NK-92 (cell line): ENCODE measurements around the gene SPACA5.
"Not testable (repeated sequence)": the region's sequence is repeated elsewhere in the genome, so short reads cannot be mapped to it uniquely, and the experiment has no call there.

Experiments used
- DNase-seq: peaks from one replicate; lab custom pipeline; 2025; ENCODE audit not compliant: unreplicated experiment; lab: John Stamatoyannopoulos, UW

SPACA5 gene

DNA sequence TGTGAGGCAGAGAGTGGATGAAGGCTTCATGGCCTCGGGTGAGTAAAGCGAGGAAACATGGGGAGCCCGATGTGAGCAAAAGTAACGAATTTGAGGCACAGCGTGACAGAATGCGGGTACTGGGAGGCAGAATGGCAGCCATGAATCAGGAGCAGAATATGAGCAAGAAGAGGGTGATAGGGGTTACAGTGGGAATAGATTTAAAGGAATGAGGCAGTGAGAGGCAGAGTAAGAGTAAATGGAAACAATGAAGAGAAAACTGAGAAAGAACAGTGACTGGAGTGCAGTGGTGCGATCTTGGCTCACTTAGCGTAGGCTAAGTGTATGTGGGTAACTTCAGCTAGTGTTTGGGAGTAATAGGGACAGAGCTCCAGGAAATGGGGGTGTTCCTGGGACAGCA, at the start of gene SPACA5:
Gene SPACA5 (plus strand): TSS at position 301 of the 400 bp plus-strand sequence. CDS start 815 bp downstream, outside the sequence.
- not testable (repeated sequence) for DNase-seq

DNA sequence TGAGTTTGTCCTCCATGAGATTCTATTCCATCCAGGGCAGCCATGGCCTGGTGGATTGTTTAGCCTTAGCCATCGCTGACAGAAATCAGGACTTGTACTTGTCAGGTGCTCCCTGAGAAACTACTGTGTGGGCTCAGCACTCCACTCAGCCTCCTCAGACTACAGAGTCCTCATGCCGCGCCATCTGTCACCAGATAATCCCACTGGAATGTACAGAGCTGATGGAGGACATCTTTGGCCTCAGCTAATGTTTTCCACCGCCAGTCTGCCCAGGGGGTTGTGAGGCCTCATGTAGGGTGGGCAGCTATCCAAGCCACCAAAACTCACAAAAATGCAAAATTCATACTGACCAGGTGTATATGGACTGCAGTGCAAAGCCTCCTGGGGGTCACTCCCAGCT, 48.6 kb upstream of the SPACA5 start:
- DNase-seq, result not testable (repeated sequence)

- no peak for DNase-seq
Measured at GRCh38 chrX:47958761-47959342, 47.9 kb upstream of the SPACA5 start.

- DNase-seq, result no peak
Measured at GRCh38 chrX:47960406-47960805, 46.4 kb upstream of the SPACA5 start.

- not testable (repeated sequence) for DNase-seq
Measured at GRCh38 chrX:47961830-47962229, 45.0 kb upstream of the SPACA5 start.

- not testable (repeated sequence) for DNase-seq
Measured at GRCh38 chrX:47965526-47965925, 41.3 kb upstream of the SPACA5 start.

DNA sequence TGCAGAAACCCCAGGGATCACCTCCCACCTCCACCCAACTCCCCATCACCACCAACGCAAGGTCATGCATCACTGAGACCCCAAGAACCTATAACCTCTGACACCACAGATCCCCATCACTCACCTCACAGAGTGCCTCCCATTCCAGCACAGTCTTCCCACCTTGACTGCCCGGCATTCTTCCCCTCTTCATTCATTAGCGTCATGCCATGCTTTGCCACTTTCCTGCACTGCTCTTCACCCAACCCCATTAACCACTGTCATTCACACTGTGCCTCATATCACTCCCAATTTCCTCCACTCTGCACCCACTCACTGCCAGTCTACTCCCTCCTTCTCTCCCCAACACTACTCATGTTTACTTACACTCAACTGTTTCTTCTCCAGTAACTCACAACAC, 33.6 kb upstream of the SPACA5 start:
- DNase-seq, result no peak

GRCh38 chrX:47976254-47977151, 30.3 kb upstream of the SPACA5 start:
- no peak for DNase-seq

- no peak for DNase-seq
Measured at GRCh38 chrX:47991263-47992094, 15.3 kb upstream of the SPACA5 start.

GRCh38 chrX:47992095-47992380, 14.8 kb upstream of the SPACA5 start:
- no peak for DNase-seq

DNA sequence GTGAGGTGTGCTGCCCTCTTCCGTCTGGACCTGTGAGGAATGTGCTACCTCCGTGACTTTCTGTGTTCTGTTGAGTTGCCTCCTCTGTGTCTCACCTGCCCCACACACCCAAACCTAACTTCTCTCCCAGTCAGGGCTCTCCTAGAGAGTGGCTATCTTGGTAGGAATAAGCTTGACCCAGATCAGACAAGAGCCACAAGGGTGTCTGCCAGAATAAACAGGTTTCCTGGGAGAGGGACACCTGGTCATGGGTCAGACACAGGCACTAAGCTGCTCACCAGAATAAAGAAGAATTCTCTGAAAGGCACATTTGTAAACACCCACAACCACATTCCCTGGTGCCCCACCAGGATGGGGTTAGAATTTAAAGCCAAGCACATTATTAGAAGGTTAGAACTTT, 14.1 kb upstream of the SPACA5 start:
- DNase-seq, result no peak

DNA sequence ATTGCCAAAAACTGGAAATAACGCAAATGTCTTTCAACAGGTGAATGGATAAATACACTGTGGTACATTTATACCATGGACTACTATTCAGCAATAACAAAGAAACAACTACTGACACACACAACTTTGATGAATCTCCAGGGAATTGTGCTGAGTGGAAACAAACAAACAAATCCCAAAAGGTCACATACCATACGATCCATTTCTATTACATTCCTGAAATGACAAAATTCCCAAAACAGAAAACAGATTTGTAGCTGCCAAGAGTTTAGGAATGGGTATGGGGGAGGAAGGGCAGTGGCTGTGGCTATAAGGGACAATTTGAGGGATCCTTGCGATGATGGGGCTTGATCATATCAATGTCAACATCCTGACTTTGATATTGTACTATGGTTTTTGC, 5.5 kb upstream of the SPACA5 start:
- no peak for DNase-seq

DNA sequence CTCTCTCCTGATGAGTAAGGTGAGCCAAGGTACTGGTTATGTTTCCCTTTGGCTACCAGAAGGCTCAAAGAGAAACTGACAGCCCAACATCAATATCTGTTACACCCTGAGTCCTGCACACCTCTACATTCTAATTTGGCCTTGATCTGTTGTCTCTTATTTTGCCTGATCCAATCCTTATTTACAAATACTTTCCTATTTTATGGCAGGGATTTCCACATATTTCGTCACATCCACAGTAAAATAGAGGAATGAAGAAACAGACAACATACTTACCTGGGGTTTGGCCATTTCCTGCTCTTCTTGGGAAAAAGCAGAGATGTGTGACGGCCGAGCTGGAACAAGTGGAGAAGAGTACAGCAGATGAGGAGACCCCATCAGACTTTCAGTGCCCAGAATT, 4.5 kb upstream of the SPACA5 start:
- no peak for DNase-seq

GRCh38 chrX:48002929-48003328, 3.9 kb upstream of the SPACA5 start:
- DNase-seq, result no peak

GRCh38 chrX:48003367-48003757, 3.4 kb upstream of the SPACA5 start:
- DNase-seq, result no peak

DNA sequence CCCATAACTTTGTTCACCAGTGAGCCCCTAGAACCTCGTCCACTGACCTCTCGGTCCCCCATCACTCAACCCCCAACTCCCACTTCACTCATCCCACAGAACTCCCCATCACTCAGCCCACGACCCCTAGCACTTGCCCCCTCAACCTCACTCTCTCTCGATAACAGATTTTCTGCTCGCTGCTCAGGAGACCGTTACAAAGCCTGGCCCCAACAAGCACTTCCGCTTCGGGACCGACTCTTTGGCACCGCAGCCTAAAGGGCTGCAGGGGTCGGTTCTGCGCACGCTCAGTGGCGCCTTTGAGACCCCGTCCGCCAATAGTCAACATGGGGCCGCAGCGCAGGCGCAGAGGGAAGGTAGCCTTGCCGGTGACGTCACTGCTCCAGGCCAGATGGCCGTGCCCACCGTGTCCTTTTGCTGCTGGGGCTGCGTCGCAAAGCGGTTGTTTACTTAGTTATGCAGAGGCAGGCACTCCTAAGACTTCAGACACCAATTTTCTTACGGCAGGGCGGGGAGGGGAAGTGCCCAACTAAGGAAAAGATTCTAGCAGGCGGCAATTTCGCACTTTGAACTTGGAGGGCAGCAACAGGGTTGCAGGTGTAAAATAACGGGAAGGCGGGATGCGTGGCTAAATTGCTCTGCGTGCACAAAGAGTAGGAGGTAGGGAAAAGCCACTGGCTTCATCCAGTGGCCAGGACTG, 2.9 kb upstream of the SPACA5 start, which contains the start of gene ZNF182:
Gene ZNF182 (minus strand): TSS at position 232 of the 700 bp plus-strand sequence. CDS start 1,380 bp downstream, outside the sequence.
- DNase-seq, result peak; percentile 56

GRCh38 chrX:48009445-48009960, 2.7 kb downstream of the SPACA5 start:
- DNase-seq, result not testable (repeated sequence)

DNA sequence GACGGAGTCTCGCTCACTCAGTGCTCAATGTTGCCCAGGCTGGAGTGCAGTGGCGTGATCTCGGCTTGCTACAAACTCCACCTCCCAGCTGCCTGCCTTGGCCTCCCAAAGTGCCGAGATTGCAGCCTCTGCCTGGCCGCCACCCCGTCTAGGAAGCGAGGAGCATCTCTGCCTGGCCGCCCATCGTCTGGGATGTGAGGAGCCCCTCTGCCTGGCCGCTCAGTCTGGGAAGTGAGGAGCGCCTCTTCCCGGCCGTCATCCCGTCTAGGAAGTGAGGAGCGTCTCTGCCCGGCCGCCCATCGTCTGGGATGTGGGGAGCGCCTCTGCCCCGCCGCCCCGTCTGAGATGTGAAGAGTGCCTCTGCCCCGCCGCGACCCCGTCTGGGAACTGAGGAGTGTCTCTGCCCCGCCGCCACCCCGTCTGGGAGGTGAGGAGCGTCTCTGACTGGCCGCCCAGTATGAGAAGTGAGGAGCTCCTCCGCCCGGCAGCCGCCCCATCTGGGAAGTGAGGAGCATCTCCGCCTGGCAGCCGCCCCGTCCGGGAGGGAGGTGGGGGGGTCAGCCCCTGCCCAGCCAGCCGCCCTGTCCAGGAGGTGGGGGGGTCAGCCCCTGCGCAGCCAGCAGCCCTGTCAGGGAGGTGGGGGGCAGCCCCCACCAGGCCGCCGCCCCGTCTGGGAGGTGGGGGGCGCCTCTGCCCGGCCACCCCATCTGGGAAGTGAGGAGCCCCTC, 10.0 kb downstream of the SPACA5 start:
- not testable (repeated sequence) for DNase-seq

GRCh38 chrX:48019892-48020291, 13.1 kb downstream of the SPACA5 start:
- not testable (repeated sequence) for DNase-seq

DNA sequence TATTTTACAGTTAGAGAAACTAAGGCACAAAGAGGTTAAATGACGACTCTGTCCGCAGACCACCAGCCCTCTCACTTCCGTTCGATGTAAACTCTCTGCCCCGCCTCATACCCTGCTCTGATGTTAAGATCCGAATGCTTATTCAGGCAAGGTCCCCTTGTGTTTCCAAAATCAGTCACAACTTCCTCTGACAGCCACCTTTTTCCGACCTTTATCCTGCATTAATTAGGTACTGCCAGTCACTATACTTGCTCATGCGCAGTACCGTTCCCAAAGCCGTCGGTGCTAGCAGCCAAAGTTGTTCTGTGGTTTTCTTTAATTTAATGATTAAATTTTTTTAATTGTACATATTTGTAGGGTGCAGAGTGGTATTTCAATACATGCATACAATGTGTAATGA, 13.7 kb downstream of the SPACA5 start:
- DNase-seq, result not testable (repeated sequence)
